Immature natural killer cell (primary cell): ENCODE data around the gene PPT1. TPM values are rescaled to one million over a fixed set of nuclear protein-coding genes. Genes with fewer than 3 reads are reported as not detected.

Experiments used
- DNase-seq, 3 donors: peaks; one replicate each; pipeline ENCODE4 v3.0.0; 2022; ENCODE audit warnings: mixed read lengths in 1 of 3
- H3K27ac Mint-ChIP-seq, 6 donors: one replicate each; pipeline ENCODE4 v1.8.0; 2020; ENCODE audit warnings: mixed read lengths in 6 of 6, mild to moderate bottlenecking in 5 of 6, inconsistent platforms in 4 of 6, moderate library complexity in 3 of 6
- H3K27me3 Mint-ChIP-seq, 3 donors: one replicate each; pipeline ENCODE4 v1.8.0; 2020 to 2021; ENCODE audit warnings: low read depth in 3 of 3, mild to moderate bottlenecking in 3 of 3, mixed read lengths in 3 of 3, moderate library complexity in 3 of 3, inconsistent platforms in 1 of 3
- H3K36me3 Mint-ChIP-seq, 3 donors: one replicate each; pipeline ENCODE4 v1.8.0; 2020; ENCODE audit warnings: mixed read lengths in 3 of 3, inconsistent platforms in 2 of 3, mild to moderate bottlenecking in 2 of 3
- H3K4me1 Mint-ChIP-seq, 2 donors: one replicate each; pipeline ENCODE4 v1.8.0; 2020; ENCODE audit warnings: inconsistent platforms in 2 of 2, mild to moderate bottlenecking in 2 of 2, mixed read lengths in 2 of 2, moderate library complexity in 1 of 2
- H3K4me3 Mint-ChIP-seq, 5 donors: one replicate each; pipeline ENCODE4 v1.8.0; 2020; ENCODE audit warnings: mild to moderate bottlenecking in 5 of 5, mixed read lengths in 5 of 5, inconsistent platforms in 3 of 5, moderate library complexity in 3 of 5
- H3K9me3 Mint-ChIP-seq, 6 donors: one replicate each; pipeline ENCODE4 v1.8.0; 2020; ENCODE audit warnings: mild to moderate bottlenecking in 6 of 6, mixed read lengths in 6 of 6, inconsistent platforms in 4 of 6, moderate library complexity in 3 of 6
- polyA plus RNA-seq, 3 donors: library from polyadenylated mRNA; unstranded; fragments of 300-500 nt; fragmentation: Illumina TruSeq; gene quantifications; one replicate each; pipeline ENCODE4 v1.2.3, GENCODE V29; 2021

Gene PPT1
- polyA plus RNA-seq, 3 donors from 2014 or later = 76.2 to 160 (median 128) TPM

GRCh38 chr1:40023379-40023944 lies 73.6 kb downstream of the PPT1 start:
- H3K36me3 Mint-ChIP-seq = peaks cover 0 to 14% (median 0%) of the 10 kb centered on the region in 3 donors
- no peaks in the 10 kb centered on the region for H3K4me1 Mint-ChIP-seq
- H3K9me3 Mint-ChIP-seq = peaks cover 0 to 4% (median 0%) of the 10 kb centered on the region in 6 donors
- no peak overlapping the region for H3K27ac Mint-ChIP-seq
- peaks cover 1 to 3% (median 2%) of the 10 kb centered on the region in 3 donors for H3K27me3 Mint-ChIP-seq
- H3K4me3 Mint-ChIP-seq = no peak overlapping the region
- DNase-seq = no peak

Other genes with a start within 250 kb of the PPT1 start
- 1 to 10 TPM; 6.5 to 9.0 (median 8.5) TPM for gene TRIT1, start 213.7 kb downstream of the PPT1 start, polyA plus RNA-seq
- gene MYCL, start 195.3 kb downstream of the PPT1 start, polyA plus RNA-seq = 1 to 10 TPM in 2 of 3 donors, under 1 TPM in 1; 0.83 to 4.0 (median 2.9) TPM
- 1 to 10 TPM in 1 of 3 donors, under 1 TPM in 2; 0.29 to 4.2 (median 0.38) TPM for gene MFSD2A, start 142.1 kb downstream of the PPT1 start, polyA plus RNA-seq
- 1,000 to 10,000 TPM in 1 of 3 donors, 100 to 1,000 TPM in 2; 766 to 1,293 (median 950) TPM for gene CAP1, start 56.5 kb downstream of the PPT1 start, polyA plus RNA-seq
- 10 to 100 TPM in 1 of 3 donors, 1 to 10 TPM in 2; 5.0 to 10.6 (median 8.2) TPM for gene RLF, start 64.1 kb upstream of the PPT1 start, polyA plus RNA-seq
- not detected for gene TMCO2, start 150.7 kb upstream of the PPT1 start, polyA plus RNA-seq
- 10 to 100 TPM; 34.3 to 47.6 (median 41.0) TPM for gene ZMPSTE24, start 161.0 kb upstream of the PPT1 start, polyA plus RNA-seq
- gene COL9A2, start 220.0 kb upstream of the PPT1 start, polyA plus RNA-seq = 1 to 10 TPM in 2 of 3 donors, not detected in 1; 1.8 to 2.2 TPM